Rectal smooth muscle tissue (tissue), 1 donor: Measurements from ENCODE around the gene KCTD2.
A peak's percentile ranks its signal among the peaks of the same experiment; 100 is the strongest.
"Not testable (repeated sequence)": the region's sequence is repeated elsewhere in the genome, so short reads cannot be mapped to it uniquely, and the experiment has no call there.

ENCODE experiments used
- H3K27ac ChIP-seq: one replicate; pipeline ENCODE4 v1.7.0; 2013; ENCODE audit warnings: low read depth, low read length, inconsistent platforms
- H3K27me3 ChIP-seq: one replicate; pipeline ENCODE4 v1.7.0; 2013; ENCODE audit warnings: low read length; ENCODE audit not compliant: control insufficient read depth, insufficient read depth
- H3K36me3 ChIP-seq: one replicate; pipeline ENCODE4 v1.7.0; 2013; ENCODE audit warnings: low read length; ENCODE audit not compliant: control insufficient read depth, insufficient read depth
- H3K4me1 ChIP-seq: one replicate; pipeline ENCODE4 v1.7.0; 2013; ENCODE audit warnings: low read length; ENCODE audit not compliant: control insufficient read depth, insufficient read depth
- H3K4me3 ChIP-seq: one replicate; pipeline ENCODE4 v1.7.0; 2013; ENCODE audit warnings: low read length
- H3K9ac ChIP-seq: one replicate; pipeline ENCODE4 v1.7.0; 2013; ENCODE audit warnings: low read length

The KCTD2 gene

DNA sequence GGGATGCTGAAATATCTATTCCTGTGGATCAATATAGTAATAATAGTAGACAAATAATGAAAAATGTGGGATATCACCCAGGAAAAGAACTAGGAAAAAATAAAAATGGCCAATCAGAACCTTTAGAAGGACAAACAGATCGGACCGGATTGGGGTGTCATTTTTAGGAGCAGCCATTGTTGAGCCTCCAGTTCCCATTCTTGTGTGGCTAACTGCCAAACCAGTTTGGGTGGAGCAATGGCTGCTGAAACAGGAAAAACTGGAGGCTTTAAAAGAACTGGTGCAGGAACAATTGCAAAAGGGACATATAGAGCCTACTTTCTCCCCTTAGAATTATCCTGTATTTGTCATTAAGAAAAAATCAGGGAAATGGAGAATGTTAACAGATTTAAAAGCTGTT is 20.4 kb upstream of the KCTD2 start:
- H3K27ac ChIP-seq, H3K36me3 ChIP-seq, H3K27me3 ChIP-seq, H3K9ac ChIP-seq, H3K4me3 ChIP-seq, H3K4me1 ChIP-seq: not testable (repeated sequence)

DNA sequence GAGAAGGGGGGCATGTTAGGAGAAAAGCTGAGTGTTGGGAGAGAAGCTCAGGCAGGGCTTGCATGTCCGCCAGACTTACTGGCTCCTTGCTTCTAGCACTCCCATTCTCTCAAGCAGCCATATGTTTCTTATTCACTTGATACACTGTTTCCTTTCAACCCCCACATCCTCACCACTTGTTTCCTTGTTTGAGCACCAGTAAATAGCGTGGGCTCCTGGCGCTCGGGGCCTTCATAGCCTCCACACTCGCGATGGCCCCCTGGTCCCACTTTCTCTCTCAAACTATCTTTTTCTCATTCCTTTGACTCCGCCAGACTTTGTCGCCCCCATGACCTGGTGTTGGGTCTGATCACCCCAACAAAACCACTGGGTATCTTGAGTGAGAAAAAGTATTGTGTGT is 16.9 kb upstream of the KCTD2 start:
- no peaks in the 10 kb centered on the region for H3K27me3 ChIP-seq
- no peaks in the 10 kb centered on the region for H3K36me3 ChIP-seq
- peaks cover 3% of the 10 kb centered on the region for H3K4me1 ChIP-seq
- no peak overlapping the region for H3K4me3 ChIP-seq
- no peak overlapping the region for H3K27ac ChIP-seq
- H3K9ac ChIP-seq = no peak overlapping the region

DNA sequence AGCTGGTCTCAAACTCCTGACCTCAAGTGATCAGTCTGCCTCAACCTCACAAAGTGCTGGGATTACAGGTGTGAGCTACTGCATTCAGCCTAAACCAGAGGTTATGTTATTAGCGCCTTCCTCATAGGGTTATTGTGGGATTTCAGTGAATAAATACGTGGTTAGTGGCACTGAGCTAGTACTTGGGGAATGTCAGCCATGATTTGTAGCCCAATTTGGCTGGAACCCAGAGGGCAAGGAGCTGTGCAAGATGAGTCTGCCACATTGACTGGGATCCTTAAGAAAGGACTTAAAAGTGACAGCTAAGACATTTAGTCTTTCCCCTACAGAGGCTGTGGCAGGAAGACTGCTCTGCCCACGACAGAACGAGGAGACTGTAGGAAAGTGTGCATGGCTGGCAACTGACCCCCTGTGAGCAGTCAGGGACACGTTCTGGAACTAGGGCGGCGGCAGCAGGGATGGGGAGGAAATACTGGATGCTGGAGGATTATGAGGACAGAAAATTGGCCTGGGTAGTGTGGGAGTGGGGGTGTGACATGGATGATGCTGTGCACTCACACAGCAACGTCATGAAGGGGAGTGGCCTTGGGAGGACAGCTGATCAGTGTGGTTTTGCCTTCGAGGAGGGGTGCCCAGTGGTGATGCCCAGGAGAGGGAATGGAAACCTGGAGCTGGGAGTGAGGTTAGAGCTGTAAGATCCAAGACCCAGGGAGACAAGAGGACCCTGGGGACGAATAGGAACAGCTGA is 14.9 kb upstream of the KCTD2 start:
- peak overlapping the region; percentile 60 for H3K27ac ChIP-seq
- H3K36me3 ChIP-seq = no peaks in the 10 kb centered on the region
- H3K4me3 ChIP-seq = peak overlapping the region; percentile 40
- H3K27me3 ChIP-seq = no peaks in the 10 kb centered on the region
- peaks cover 5% of the 10 kb centered on the region for H3K4me1 ChIP-seq
- no peak overlapping the region for H3K9ac ChIP-seq

DNA sequence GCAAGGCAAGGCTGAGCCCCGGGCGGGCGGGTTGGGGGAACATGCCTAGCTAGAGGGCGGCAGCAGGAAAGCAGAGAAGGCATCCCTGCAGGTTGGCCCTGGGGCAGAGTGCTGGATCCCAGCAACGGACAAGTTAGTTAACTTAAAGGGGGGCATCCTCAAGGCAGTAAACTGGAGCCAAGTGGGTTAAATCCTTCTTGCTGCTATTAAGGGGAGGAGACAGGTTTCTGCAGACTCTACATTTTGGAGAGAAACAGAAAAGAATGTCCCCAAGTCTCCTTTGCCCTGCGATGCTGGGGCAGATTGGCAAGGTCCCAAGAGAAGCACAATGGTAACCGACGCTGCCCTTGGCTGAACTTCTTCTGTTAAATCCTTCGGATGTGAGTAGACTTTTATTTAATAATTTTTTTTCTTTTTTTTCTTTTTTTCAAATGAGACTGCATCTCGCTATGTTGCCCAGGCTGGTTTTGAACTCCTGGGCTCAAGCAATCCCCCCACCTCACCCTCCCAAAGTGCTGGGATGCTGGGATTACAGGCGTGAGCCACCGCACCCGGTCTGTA is 14.2 kb upstream of the KCTD2 start:
- Histone ChIP-seq H3K9ac (no peak overlapping the region), H3K27me3 (no peaks in the 10 kb centered on the region), H3K4me3 (peak overlapping the region; percentile 40), H3K4me1 (peaks cover 5% of the 10 kb centered on the region), H3K27ac (no peak overlapping the region), H3K36me3 (no peaks in the 10 kb centered on the region)

DNA sequence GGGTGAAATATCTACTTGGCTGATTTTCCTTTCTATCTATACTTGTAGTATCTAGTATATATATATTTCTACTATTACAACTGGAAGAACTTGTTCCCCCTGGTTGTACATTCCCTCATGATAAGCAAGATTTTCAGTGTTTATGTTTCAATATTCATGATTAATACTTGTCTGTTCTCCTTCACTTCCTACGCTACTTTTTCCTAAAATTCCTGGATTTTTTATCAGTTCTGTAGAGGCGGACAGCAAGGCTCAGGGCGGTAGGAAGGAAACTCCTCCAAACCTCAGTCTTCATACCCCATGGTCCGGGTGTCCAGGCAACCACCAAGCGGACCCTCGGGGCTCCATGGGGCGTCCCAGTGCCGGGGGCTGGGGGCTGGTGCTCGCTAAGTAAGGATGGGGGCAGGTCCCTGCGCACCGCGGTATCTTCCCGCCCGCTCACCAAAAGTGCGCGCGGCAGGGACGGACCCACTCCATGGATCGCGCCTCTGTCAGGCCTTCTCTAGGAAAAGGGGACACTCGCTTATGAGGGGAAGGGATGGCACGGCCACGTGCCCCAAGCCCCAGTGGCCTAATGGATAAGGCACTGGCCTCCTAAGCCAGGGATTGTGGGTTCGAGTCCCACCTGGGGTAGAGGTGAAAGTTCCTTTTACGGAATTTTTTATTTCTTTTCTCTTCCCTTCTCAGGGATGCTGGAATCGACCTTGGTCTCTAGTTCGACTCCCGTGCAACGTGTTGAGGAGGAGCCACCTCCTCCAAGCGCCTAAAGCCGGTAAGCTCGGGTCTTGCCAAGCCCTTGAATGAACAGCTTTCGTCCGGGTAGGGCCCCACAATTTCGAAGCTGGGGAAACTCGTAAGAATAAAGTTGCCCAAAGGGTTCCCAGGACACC is 13.4 kb upstream of the KCTD2 start:
- H3K4me1 ChIP-seq = peaks cover 5% of the 10 kb centered on the region
- H3K4me3 ChIP-seq = peak overlapping the region; percentile 80
- peak overlapping the region; percentile 89 for H3K27ac ChIP-seq
- no peaks in the 10 kb centered on the region for H3K36me3 ChIP-seq
- no peak overlapping the region for H3K9ac ChIP-seq
- H3K27me3 ChIP-seq = no peaks in the 10 kb centered on the region

DNA sequence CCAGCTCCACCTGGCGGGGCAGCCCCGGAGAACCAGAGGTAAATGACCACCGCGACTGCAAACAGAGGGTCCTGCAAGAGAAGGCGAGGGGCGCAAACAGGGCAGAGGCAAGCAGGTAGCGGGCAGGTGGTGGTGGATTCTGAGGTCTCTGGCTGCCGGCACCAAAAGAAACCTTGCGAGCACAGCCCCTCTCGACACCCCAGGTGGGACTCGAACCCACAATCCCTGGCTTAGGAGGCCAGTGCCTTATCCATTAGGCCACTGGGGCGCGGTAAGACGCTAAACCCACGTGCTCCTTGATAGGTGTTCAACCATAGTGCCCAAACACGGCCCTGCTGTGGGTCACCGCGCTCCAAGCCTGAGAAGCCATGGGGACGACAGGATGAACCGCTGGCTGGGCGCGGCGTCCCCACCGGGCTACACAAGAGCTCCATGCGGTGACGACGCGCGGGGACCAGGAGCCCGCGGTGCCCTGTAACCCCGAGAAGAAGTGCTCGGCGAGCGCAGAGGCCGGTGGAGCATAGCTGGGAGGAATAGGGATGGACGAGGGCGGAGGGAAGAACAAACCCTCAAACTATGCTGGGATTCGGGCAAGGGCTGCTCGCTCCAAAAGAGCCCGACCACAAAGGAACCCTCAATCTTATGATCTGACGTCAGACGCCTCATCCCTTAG is 12.7 kb upstream of the KCTD2 start:
- Histone ChIP-seq H3K4me3 (peak overlapping the region; percentile 80), H3K27ac (peak overlapping the region; percentile 89), H3K9ac (peak overlapping the region; percentile 32), H3K36me3 (peaks cover 5% of the 10 kb centered on the region), H3K4me1 (peaks cover 5% of the 10 kb centered on the region), H3K27me3 (no peaks in the 10 kb centered on the region)

DNA sequence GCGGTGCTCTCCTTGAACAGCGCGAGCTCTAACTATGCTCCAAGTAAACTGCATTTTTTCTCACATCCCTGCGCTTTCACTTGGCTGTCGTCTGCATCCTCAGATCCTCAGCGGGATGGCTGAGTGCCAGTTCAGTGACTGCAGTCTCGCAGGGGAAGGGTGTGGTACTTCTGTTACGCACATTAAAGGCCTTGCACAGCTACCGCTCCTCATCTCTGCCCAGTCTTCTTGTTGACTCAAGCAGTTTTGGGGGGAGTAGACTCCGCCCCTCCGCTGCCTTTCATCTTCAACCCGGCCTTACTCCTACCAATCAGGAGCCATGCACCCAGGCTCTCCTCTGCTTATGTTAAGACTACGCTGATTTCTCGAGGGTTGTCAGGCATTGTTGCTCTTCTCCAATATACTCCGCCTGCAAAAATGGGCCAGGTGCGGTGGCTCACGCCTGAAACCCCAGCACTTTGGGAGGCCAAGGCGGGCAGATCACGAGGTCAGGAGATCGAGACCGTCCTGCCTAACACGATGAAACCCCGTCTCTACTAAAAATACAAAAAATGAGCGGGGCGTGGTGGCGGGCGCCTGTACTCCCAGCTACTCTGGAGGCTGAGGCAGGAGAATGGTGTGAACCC is 10.3 kb upstream of the KCTD2 start:
- peaks cover 5% of the 10 kb centered on the region for H3K4me1 ChIP-seq
- peaks cover 14% of the 10 kb centered on the region for H3K36me3 ChIP-seq
- no peak overlapping the region for H3K9ac ChIP-seq
- peak overlapping the region; percentile 89 for H3K27ac ChIP-seq
- no peaks in the 10 kb centered on the region for H3K27me3 ChIP-seq
- no peak overlapping the region for H3K4me3 ChIP-seq

DNA sequence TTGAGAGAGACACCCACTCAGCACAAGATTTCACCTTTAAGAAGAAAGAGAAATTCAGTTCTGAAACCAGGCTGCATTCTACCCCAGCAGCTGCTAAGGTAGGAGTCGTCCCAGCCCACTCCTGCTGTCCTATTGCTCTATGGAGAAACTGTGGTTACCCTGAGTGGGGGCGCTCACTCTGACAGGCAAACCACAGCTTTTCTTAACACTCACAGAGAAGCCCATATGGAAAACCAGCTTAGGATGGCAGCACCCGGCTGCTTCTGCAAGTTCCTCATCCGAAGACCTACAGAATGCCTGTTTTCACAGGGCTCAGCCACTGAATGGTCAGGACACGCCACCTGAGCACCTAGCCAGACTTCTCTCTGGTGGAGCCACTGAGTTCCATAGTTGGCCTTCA is 7.8 kb upstream of the KCTD2 start:
- Histone ChIP-seq H3K9ac (no peak overlapping the region), H3K27me3 (no peaks in the 10 kb centered on the region), H3K27ac (no peak overlapping the region), H3K36me3 (peaks cover 14% of the 10 kb centered on the region), H3K4me1 (peaks cover 2% of the 10 kb centered on the region), H3K4me3 (no peak overlapping the region)

DNA sequence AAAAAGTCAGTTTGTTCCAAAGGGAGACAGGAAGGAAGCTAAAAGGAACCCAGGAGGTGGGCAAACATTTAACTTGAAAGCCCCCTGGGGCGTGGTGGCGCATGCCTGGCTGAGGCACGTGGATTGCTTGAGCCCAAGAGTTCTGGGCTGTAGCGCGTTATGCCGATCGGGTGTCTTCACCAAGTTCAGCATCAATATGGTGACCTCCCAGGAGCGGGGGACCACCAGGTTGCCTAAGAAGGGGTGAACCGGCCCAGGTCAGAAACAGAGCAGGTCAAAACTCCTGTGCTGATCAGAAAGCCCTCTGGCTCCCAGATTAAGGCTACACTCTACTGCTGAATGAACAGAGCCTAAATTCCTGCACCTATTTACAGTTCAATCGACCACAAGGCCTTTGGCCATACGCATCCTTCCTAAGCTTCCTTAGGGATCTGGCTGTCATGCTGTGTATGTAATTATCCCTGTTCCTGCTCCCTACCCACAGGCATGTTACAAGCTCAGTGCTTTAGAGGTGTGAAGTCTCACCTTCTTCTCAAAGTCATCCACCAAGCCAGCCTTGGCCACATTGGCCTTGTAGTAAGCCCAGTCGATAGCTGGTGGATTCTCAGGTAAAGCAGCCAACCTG is 5.3 kb upstream of the KCTD2 start:
- Histone ChIP-seq H3K9ac (no peak overlapping the region), H3K4me3 (no peak overlapping the region), H3K36me3 (peaks cover 14% of the 10 kb centered on the region), H3K27ac (no peak overlapping the region), H3K4me1 (no peaks in the 10 kb centered on the region), H3K27me3 (no peaks in the 10 kb centered on the region)

DNA sequence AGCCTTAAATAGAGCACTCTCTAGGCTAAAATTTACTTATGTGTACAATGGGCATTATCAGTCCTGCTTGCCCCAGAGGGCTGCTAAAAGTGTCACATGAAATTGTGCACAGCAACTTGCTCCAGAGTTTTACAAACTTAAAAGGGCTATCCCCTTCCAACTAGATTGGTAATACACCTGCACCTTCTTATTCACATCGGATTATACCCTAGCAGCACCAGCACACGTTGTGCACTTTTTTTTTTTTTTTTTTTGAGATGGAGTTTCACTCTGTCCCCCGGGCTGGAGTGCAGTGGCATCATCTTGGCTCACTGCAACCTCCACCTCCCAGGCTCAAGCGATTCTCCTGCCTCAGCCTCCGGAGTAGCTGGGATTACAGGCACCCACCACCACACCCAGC is 3.2 kb upstream of the KCTD2 start:
- H3K27ac ChIP-seq, H3K9ac ChIP-seq: not testable (repeated sequence)

DNA sequence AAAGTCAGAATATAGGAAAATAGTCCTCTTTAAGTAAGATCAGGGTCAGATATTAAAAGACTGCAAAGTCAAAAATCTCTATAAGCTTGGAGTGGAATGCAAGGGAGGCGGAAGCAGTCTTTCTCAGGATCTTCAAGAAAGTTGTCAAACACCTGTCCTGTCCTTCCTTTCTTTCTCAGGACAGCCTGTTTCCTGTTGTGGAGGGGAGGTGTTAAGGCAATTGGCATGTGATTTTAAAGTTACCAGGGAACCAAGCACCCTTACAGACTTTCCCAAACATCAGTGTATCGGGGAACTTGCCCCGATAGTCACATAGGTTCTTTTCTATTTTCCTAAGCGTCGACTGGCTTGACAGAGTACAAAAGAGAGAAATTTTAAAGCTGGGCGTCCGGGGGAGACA is 2.3 kb upstream of the KCTD2 start:
- H3K36me3 ChIP-seq = peaks cover 8% of the 10 kb centered on the region
- H3K4me1 ChIP-seq = peaks cover 9% of the 10 kb centered on the region
- no peak overlapping the region for H3K9ac ChIP-seq
- H3K27me3 ChIP-seq = no peaks in the 10 kb centered on the region
- H3K27ac ChIP-seq = no peak overlapping the region
- no peak overlapping the region for H3K4me3 ChIP-seq

More for the DNA sequence above, 3.2 kb upstream of the KCTD2 start:
- not testable (repeated sequence) for H3K27me3 ChIP-seq, H3K4me1 ChIP-seq, H3K4me3 ChIP-seq
- H3K36me3 ChIP-seq = peaks cover 14% of the 10 kb centered on the region
